HG02970 (cell line): ENCODE results near the gene CCDC59.
A peak's percentile ranks its signal among the peaks of the same experiment; 100 is the strongest.
"Not testable (repeated sequence)": the region's sequence is repeated elsewhere in the genome, so short reads cannot be mapped to it uniquely, and the experiment has no call there.

ENCODE experiments used
- ATAC-seq: cut with Tn5 transposase; IDR thresholded peaks from one replicate; pipeline ENCODE4 v1.9.1; 2021; ENCODE audit warnings: mild to moderate bottlenecking, moderate library complexity, moderate number of reproducible peaks; ENCODE audit not compliant: unreplicated experiment, low FRiP score

CCDC59 gene, protein sequence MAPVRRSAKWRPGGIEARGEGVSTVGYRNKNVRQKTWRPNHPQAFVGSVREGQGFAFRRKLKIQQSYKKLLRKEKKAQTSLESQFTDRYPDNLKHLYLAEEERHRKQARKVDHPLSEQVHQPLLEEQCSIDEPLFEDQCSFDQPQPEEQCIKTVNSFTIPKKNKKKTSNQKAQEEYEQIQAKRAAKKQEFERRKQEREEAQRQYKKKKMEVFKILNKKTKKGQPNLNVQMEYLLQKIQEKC

GRCh38 chr12:82358200-82359114 is at the start of gene CCDC59, which contains the start of gene METTL25:
Gene CCDC59 (minus strand): TSS chr12:82358387. CDS start chr12:82358376, 11 bp downstream.
Gene METTL25 (plus strand): TSS chr12:82358529. CDS start chr12:82358566, 37 bp downstream.
- peak; percentile 98 for ATAC-seq

- no peak for ATAC-seq
These were observed 49.3 kb upstream of the CCDC59 start for GRCh38 chr12:82407481-82407880.

GRCh38 chr12:82406651-82407050 is 48.5 kb upstream of the CCDC59 start:
- ATAC-seq: no peak

DNA sequence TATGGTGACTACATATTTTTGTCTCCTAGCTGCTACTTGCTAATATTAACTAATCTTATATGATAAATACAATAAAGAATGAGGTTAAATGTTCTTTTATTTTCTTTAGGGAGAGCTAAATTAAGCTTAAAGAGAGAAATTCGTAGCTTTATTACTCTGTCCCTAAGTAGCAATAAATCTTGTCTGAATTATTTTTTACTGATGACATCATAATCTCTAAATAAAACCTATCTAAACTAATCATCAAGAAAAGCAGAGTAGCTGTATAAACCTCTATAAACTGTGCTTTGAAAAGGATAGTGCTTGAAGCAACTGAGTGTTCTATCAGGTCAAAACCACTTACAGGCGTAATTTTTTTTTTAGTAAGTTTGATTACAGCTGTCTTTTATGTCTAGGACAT is 42.6 kb upstream of the CCDC59 start:
- no peak for ATAC-seq

DNA sequence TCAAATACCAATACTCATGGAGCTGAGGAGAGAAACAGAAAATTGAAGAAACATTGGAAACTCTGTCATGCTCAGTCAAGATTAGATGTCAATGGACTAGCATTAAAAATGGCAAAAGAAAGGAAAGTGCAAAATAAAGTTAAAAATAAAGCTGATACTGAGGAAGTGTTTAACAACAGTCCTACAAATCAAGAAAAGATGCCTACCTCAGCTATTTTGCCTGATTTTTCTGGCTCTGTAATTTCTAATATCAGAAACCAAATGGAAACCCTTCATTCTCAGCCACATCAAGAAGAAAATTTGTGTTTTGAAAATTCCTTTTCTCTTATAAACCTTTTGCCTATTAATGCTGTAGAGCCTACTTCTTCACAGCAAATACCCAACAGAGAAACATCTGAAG is 40.7 kb upstream of the CCDC59 start:
- no peak for ATAC-seq

DNA sequence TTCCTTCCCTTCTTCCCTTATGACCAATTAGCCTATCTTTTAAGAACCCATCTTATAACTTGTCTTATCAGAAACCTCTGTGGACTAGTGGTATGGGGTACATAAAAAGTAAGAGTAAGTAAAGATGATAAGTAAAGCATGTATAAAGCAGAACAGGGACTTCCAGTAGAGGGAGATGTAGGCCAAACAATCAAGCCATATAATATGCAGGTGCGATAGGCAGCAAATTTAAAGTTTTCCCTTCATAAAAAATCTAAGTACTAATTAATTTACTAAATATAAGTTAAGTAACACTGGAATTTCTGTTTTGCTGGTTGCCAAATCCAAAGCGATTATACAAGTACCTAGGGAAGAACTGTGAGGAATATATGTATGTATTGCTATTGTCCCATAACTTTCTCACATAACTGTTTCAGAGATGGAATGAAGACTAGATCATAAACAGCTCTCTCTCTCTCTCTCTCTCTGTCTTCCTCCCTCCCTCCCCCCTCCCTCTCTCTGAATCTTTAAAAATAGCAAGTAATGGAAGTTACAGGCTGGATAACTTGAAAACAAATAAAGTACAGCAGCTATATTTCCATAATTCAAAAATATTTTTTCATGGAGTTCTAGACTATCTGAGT is 25.9 kb upstream of the CCDC59 start:
- ATAC-seq: no peak

DNA sequence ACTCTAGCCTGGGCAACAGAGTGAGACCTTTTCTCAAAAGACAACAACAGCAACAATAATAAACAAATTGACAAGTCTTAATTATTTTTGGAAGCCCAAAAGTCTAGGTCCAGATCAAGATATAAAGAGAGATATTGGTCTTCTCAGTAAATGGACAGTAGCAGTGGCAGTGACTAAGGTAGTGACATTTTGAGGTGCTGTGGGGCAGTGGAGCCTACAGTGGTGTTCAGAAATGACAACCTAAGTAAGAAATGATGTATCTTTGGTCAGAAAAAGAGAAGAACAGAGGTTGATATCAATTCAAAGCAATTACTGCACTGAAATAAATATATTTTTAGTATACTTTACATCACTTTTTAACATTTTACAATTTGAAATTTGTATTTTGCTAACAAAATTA is 20.8 kb upstream of the CCDC59 start:
- ATAC-seq: no peak

DNA sequence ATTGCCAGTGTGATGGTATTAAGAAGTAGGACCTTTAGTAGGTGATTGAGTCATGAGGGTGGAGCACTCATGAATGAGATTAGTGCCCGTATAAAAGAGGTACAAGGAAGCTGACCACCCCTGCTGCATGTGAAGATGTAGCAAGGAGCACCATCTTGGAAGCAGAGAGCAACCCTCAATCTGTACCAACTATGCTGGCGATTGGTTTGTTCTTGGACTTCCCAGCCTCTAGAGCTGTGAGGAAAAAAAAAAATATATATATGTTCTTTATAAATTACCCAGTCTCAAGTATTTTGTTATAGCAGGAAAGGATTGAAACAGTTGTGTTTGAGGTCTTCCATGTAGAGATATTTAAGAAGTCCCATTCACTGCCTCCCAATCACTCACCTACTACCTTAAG is 17.0 kb upstream of the CCDC59 start:
- no peak for ATAC-seq

- ATAC-seq: no peak
These were observed 8.0 kb upstream of the CCDC59 start for GRCh38 chr12:82366197-82366596.

DNA sequence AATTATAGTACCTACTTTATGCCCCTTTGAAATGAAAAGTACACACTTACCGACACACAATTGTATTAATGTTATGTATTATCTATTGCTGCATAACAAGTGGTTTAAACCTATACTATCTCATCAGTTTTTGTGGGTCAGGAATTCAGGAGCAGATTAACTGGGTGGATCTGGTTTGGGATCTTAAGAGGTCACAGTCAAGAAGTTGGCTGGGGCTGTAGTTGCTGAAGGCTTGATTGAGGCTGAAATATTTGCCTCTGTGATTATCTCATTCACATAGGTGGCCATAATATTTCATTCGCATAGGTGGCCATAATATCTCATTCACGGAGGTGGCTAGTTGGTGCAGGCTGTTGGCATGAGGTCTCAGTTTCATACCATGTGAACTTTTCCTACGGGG is 5.8 kb upstream of the CCDC59 start:
- ATAC-seq: no peak

- ATAC-seq: no peak
These were observed 3.3 kb upstream of the CCDC59 start for GRCh38 chr12:82361461-82361915.

- ATAC-seq: not testable (repeated sequence)
These were observed 2.6 kb upstream of the CCDC59 start for GRCh38 chr12:82360834-82361233.

DNA sequence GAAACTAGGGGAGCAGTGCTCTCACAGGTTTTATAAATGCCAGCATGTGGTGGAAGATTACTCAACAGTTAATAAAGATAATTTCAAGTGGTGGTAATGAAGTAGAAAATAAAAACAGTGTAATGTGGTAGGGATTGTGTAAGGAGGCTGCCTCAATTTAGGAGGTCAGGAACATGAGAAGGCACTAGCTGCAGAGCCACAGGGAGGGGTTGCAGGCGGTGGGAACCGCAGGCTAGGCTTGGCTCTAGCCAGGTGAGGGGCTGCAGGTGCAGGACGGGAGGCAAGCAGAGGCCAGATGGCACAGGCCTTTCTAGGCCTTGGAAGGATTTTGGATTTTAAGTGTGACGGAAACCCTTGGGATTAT is 910 bp upstream of the CCDC59 start:
- ATAC-seq: no peak

DNA sequence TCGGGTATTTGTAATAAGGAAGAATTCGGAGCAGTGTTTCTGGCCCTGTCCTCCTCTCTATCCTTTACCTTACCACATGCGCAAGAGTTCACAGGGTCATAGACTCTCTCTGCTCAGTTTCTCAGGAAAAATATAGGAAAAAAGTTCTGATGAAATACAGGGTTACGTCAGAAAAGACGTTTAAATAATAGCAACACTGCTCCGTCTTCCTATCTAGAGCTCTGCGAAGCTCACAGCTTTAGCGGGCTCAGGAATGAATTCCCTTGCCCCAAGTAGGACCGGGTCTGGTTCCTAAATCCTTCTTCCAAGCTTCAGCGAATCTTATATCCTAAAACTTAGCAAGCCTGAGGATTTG is 365 bp downstream of the CCDC59 start:
- ATAC-seq: no peak

- no peak for ATAC-seq
These were observed 847 bp downstream of the CCDC59 start for GRCh38 chr12:82357340-82357739.

GRCh38 chr12:82351390-82351789 is 6.8 kb downstream of the CCDC59 start:
- ATAC-seq: no peak

GRCh38 chr12:82350161-82350560 is 8.0 kb downstream of the CCDC59 start:
- ATAC-seq: no peak

DNA sequence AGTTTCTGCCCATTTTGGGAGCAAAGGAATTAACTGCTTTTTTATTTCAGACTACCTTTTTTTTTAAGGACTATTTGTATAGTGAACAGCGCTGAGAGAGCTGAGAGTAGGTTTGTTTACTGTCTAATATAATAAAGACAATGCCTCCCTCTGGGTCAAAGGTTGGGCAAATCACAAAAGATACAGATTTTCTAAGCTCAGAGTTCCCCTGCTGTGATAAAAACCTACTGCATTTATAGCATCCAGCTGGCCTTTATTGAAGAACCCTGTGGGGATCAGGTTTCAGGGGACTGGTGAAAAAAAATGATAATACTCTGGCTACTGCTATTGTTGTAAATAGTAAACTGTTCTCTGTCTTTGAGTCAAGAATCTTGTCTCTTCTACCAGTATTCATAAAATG is 28.7 kb downstream of the CCDC59 start:
- no peak for ATAC-seq

DNA sequence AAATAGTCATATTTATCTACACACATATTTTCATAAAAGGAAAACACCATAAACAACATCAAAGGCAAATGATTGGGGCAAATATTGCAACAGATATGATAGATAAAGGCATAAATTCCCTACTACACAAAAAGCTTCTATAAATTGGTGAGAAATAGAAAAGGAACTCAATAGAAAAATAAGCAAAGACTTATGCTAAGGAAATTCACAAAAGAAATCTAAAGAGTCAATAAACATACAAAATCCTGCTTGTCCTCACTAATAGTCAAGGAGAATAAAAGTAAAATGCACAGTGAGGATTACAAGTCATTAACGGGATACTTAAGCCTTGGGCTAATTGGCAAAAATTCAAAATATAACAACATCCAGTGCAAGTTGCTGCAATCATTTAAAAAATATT is 30.3 kb downstream of the CCDC59 start:
- no peak for ATAC-seq

DNA sequence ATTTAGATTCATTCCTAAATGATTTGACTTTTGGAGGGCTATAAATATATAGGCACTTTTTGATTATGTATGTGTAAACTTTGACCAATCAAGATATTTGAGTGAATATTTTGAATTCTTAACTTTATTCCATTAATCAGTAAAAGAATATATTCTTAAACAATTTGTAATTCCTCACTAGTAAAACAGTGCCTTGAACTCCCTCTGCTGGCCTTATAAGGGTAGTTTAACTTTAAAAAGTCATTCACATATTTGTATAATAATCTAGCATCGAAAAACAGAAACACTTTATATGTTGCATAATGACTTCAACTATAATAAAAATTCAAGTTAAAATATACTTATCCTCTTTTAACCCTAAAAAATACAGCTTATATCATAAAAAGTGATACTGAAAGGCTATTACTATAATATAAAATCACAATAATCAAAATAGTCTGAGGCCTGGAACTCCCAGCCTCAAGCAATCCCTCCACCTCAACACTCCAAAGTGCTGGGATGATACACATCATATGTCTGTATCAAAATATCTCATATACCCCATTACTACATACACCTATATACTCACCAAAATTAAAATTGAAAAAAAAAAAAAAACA is 31.2 kb downstream of the CCDC59 start:
- ATAC-seq: no peak
